Measurements from ENCODE around the gene ZFP91. TPM values are rescaled to one million over a fixed set of nuclear protein-coding genes. Genes with fewer than 3 reads are reported as not detected.

ZFP91 gene
- 47.2 and 49.2 TPM in 2 replicates for total RNA-seq

GRCh38 chr11:58578635-58579191, at the start of gene ZFP91:
TSS of gene ZFP91 (plus strand) at chr11:58579063. CDS start at chr11:58579282, 219 bp downstream.

GRCh38 chr11:58575377-58576020, 3.4 kb upstream of the ZFP91 start, which contains the start of gene LPXN:
TSS of gene LPXN (minus strand) at chr11:58575856. CDS start at chr11:58575772, 84 bp downstream.

GRCh38 chr11:58622344-58622743, 43.5 kb downstream of the ZFP91 start, which contains the start of gene CNTF:
TSS of gene CNTF (plus strand) at chr11:58622665. CDS start at chr11:58622753, 88 bp downstream.

Other genes starting within 250 kb of the ZFP91 start
- not detected in 2 replicates for gene OR5B17, start 220.0 kb upstream of the ZFP91 start, total RNA-seq
- gene OR5B3, start 172.2 kb upstream of the ZFP91 start, total RNA-seq: not detected in 2 replicates
- not detected in 2 replicates for gene OR5B2, start 150.9 kb upstream of the ZFP91 start, total RNA-seq
- not detected in 2 replicates for gene OR5B12, start 136.8 kb upstream of the ZFP91 start, total RNA-seq
- gene OR5B21, start 71.0 kb upstream of the ZFP91 start, total RNA-seq: not detected in 2 replicates
- gene LPXN, start 3.2 kb upstream of the ZFP91 start, total RNA-seq: 2.1 and 7.2 TPM in 2 replicates
- 0.48 and 2.1 TPM in 2 replicates for gene CNTF, start 43.6 kb downstream of the ZFP91 start, total RNA-seq
- not detected in 2 replicates for gene GLYAT, start 152.9 kb downstream of the ZFP91 start, total RNA-seq

Measured in tracheal epithelial cell (primary cell).